PC-9 (cell line): ENCODE results near the gene ABCD3. TPM values are rescaled to one million over a fixed set of nuclear protein-coding genes. Genes with fewer than 3 reads are reported as not detected.
A peak's percentile ranks its signal among the peaks of the same experiment; 100 is the strongest.

ENCODE experiments used
- BruUV-seq: library from RNA; stranded (reverse); fragments of 400-500 nt; replicated peaks from 2 replicates; lab custom pipeline; 2021; lab: Mats Ljungman, UMichigan
- CTCF ChIA-PET: fragments of 300-600 bp; sonication (Branson Sonifier 250); formaldehyde crosslinking; loops from one replicate; lab custom pipeline; 2022; ENCODE audit warnings: antibody characterized with exemption; lab: Charles Lee
- POLR2A ChIA-PET: fragments of 300-600 bp; sonication (Branson Sonifier 250); formaldehyde crosslinking; loops from one replicate; lab custom pipeline; 2022; ENCODE audit warnings: antibody characterized with exemption; ENCODE audit not compliant: unreplicated experiment; lab: Charles Lee
- DNase-seq, 2 experiments: peaks; one replicate each; pipeline versions ENCODE4 v3.0.0 to v3.0.0-alpha.2; 2015 to 2022; ENCODE audit warnings: mixed read lengths in 1 of 2
- H2AFZ ChIP-seq: fragments of 200-600 bp; sonication (generic); 2 replicates; pipeline ENCODE4 v1.8.1; 2017; ENCODE audit warnings: antibody characterized with exemption
- H3F3A ChIP-seq: fragments of 200-600 bp; sonication (generic); 2 replicates; pipeline ENCODE4 v1.8.1; 2017; ENCODE audit warnings: antibody characterized with exemption, mild to moderate bottlenecking, low read depth; ENCODE audit not compliant: insufficient read depth
- H3K27ac ChIP-seq: fragments of 200-600 bp; sonication (generic); 2 replicates; pipeline ENCODE4 v1.6.1; 2016; ENCODE audit warnings: mixed run types
- H3K27me3 ChIP-seq: fragments of 200-600 bp; sonication (generic); 2 replicates; pipeline ENCODE4 v1.6.1; 2016; ENCODE audit warnings: low read depth, mixed run types; ENCODE audit not compliant: insufficient read depth
- H3K36me3 ChIP-seq: fragments of 200-600 bp; sonication (generic); 2 replicates; pipeline ENCODE4 v1.6.1; 2016; ENCODE audit warnings: low read depth, mixed run types
- H3K4me1 ChIP-seq: fragments of 200-600 bp; sonication (generic); replicated peaks from 2 replicates; pipeline ENCODE4 v1.6.1; 2016; ENCODE audit warnings: mixed run types; ENCODE audit not compliant: insufficient read depth
- H3K4me2 ChIP-seq: fragments of 200-600 bp; sonication (generic); 2 replicates; pipeline ENCODE4 v1.6.1; 2017; ENCODE audit warnings: mixed run types
- H3K4me3 ChIP-seq: fragments of 200-600 bp; sonication (generic); 2 replicates; pipeline ENCODE4 v1.6.1; 2016; ENCODE audit warnings: mixed run types
- H3K79me2 ChIP-seq: fragments of 200-600 bp; sonication (generic); 2 replicates; pipeline ENCODE4 v1.6.1; 2017; ENCODE audit warnings: low read depth, mixed run types
- H3K9me2 ChIP-seq: fragments of 200-600 bp; sonication (generic); 2 replicates; pipeline ENCODE4 v1.8.1; 2017; ENCODE audit warnings: mild to moderate bottlenecking; ENCODE audit not compliant: insufficient read depth
- H3K9me3 ChIP-seq: fragments of 200-600 bp; sonication (generic); 2 replicates; pipeline ENCODE4 v1.8.1; 2016; ENCODE audit warnings: low read depth; ENCODE audit not compliant: insufficient read depth
- H4K20me1 ChIP-seq: fragments of 200-600 bp; sonication (generic); 2 replicates; pipeline ENCODE4 v1.8.1; 2017; ENCODE audit not compliant: insufficient read depth
- EZH2 ChIP-seq: fragments of 200-600 bp; sonication (generic); IDR thresholded peaks from 2 replicates; pipeline ENCODE4 v1.8.0; 2017; ENCODE audit warnings: antibody characterized with exemption, low read depth
- intact Hi-C: fragments of 100-400 bp; cut with micrococcal nuclease; formaldehyde crosslinking; loops from one replicate; pipeline ENCODE4 v1.10.0; 2022; ENCODE audit not compliant: unreplicated experiment
- total RNA-seq: library from RNA; stranded (reverse); gene quantifications from 2 replicates; pipeline ENCODE4 v1.2.3, GENCODE V29; 2021
- TF ChIP-seq, protein P1 (sequence below): fragments of 200-600 bp; sonication (generic); conservative IDR thresholded peaks from 2 replicates; pipeline ENCODE4 v1.6.1; 2017; ENCODE audit warnings: mixed run types, antibody characterized with exemption, mild to moderate bottlenecking, moderate library complexity

ABCD3 gene
- total RNA-seq, 1 experiment from 2014 or later: 51.6 TPM

DNA sequence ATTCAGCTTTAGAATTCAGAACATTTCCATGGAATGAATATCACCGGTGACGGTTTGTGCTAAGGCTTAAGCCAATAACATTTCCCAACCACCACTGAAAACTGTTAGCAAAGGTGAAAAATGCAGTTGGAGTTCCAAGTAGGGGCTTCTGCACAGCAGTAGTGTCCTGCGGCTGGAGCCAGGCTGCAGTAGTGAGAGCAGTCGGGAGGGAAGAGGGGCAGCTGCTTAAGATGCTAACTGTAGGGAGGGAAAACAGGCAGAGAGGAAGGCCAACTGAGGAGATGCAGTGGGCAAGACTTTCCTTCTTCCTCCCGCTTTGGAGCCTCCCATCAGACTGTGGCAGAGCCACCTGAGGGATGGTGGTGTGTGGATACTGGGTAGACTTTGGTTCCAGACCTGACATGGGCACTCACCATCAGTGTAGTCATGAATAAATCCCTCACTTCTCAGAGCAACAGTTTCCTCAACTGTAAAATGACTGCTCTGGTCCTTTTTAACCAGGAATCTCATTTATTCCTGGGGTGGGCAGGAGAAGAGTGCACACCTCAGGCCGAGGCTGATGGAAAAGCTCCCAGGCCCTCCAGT, 120.1 kb downstream of the ABCD3 start:
- H2AFZ ChIP-seq: no peak overlapping the region
- TF ChIP-seq, protein P1, sequence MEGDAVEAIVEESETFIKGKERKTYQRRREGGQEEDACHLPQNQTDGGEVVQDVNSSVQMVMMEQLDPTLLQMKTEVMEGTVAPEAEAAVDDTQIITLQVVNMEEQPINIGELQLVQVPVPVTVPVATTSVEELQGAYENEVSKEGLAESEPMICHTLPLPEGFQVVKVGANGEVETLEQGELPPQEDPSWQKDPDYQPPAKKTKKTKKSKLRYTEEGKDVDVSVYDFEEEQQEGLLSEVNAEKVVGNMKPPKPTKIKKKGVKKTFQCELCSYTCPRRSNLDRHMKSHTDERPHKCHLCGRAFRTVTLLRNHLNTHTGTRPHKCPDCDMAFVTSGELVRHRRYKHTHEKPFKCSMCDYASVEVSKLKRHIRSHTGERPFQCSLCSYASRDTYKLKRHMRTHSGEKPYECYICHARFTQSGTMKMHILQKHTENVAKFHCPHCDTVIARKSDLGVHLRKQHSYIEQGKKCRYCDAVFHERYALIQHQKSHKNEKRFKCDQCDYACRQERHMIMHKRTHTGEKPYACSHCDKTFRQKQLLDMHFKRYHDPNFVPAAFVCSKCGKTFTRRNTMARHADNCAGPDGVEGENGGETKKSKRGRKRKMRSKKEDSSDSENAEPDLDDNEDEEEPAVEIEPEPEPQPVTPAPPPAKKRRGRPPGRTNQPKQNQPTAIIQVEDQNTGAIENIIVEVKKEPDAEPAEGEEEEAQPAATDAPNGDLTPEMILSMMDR: no peak
- no peak for TF ChIP-seq EZH2
- H3K27me3 ChIP-seq: no peaks in the 10 kb centered on the region
- peaks cover 90% of the 10 kb centered on the region for H3F3A ChIP-seq
- peaks cover 98% of the 10 kb centered on the region for H3K79me2 ChIP-seq
- no TSS peak for BruUV-seq
- H3K4me1 ChIP-seq: peaks cover 71% of the 10 kb centered on the region
- H3K9me2 ChIP-seq: no peaks in the 10 kb centered on the region
- H4K20me1 ChIP-seq: peaks cover 26% of the 10 kb centered on the region
- intact Hi-C loops: no loop called here
- peak overlapping the region; percentile 80 for H3K4me3 ChIP-seq
- peaks cover 70% of the 10 kb centered on the region for H3K36me3 ChIP-seq
- peak overlapping the region; percentile 87 for H3K27ac ChIP-seq
- H3K4me2 ChIP-seq: peak overlapping the region; percentile 94
- POLR2A ChIA-PET: interaction anchor here (0.7 kb wide), 1 partner anchor 9 kb away, joined by 3 read pairs; no protein-coding TSS in a partner anchor
- no peaks in the 10 kb centered on the region for H3K9me3 ChIP-seq
- CTCF ChIA-PET: no interaction called here
- DNase-seq: peak; percentile 30 to 43

DNA sequence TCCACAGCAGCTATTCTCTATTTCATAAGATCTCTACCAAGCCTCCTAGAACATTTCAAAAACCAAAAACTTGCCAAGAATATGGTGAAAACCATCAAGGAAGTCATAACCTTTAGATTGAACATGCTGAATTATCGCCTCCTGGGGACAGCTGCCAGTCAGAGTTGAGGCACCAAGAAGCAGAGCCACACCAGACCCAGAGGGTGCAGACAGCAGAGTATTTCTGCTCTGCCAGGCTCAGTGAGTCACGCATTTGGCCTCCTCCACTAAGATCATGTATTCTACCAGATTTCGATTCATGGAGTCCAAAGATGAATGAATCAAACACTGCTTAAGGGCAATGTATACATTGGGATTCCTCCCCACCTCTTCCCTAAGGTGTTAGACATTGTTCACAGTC, 121.3 kb downstream of the ABCD3 start:
- peak; percentile 41 to 94 for DNase-seq
- POLR2A ChIA-PET: interaction anchor here (0.5 to 1.4 kb wide), 3 partner anchors 9 to 108 kb away, joined by 3 to 6 read pairs (median 5); no protein-coding TSS in a partner anchor
- Histone ChIP-seq H3K27ac (peak overlapping the region; percentile 87), H3K79me2 (peaks cover 98% of the 10 kb centered on the region), H3K27me3 (no peaks in the 10 kb centered on the region), H2AFZ (no peak overlapping the region), H3K9me2 (no peaks in the 10 kb centered on the region), H4K20me1 (peaks cover 26% of the 10 kb centered on the region), H3K36me3 (peaks cover 60% of the 10 kb centered on the region), H3K4me1 (peaks cover 72% of the 10 kb centered on the region), H3F3A (peaks cover 90% of the 10 kb centered on the region), H3K9me3 (no peaks in the 10 kb centered on the region), H3K4me3 (peak overlapping the region; percentile 80), H3K4me2 (peak overlapping the region; percentile 94)
- intact Hi-C loops: loop anchor here (1.0 kb wide), 1 partner anchor 60 kb away; no protein-coding TSS in a partner anchor
- BruUV-seq: no TSS peak
- CTCF ChIA-PET: no interaction called here
- TF ChIP-seq, protein P1: no peak
- no peak for TF ChIP-seq EZH2

DNA sequence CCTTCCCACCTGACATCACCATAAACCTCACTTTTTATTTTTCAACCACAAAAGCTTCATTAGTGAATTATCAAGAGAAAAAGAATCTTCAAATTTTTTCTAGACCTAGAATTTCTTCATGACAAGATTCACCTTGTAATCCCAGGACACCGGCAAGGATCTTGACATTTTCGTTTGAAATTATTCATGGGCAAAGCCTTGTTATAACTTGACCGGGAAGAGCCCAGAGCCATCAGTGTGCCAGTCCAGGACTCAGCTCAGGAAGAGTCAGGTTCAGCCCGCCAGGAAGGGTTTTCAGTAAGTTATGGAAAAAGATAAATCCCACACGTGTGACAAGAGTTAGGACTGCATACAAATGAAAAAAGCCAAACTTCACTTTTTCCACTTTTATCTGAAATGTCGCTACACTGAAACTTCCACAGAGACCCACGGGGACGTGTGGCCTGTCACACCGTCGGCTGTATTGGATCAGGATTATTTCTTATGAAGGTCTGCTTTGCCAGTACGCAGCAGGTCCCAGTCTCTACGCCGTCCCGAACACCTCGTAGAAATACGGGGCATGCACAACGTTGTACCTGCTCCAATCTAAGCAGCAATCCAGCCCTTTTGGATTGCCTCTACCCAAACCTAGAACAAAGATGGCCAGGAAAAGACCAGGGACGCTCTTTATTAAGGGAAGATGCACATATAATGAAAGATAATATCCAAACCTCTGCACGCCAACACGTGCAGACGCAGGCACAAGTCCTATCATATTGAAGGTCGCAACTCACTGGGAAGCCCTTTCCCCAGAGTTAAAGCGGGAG, 122.5 kb downstream of the ABCD3 start:
- Histone ChIP-seq H4K20me1 (peaks cover 26% of the 10 kb centered on the region), H3K9me2 (no peaks in the 10 kb centered on the region), H3K4me1 (peaks cover 72% of the 10 kb centered on the region), H2AFZ (0 out of 2 replicates have a peak overlapping the region, but pooled peaks have one; percentile 2), H3F3A (peaks cover 86% of the 10 kb centered on the region), H3K79me2 (peaks cover 88% of the 10 kb centered on the region), H3K9me3 (no peaks in the 10 kb centered on the region), H3K4me3 (peak overlapping the region; percentile 80), H3K4me2 (peak overlapping the region; percentile 94), H3K27ac (peak overlapping the region; percentile 87), H3K36me3 (peaks cover 49% of the 10 kb centered on the region), H3K27me3 (no peaks in the 10 kb centered on the region)
- CTCF ChIA-PET: no interaction called here
- POLR2A ChIA-PET: interaction anchor here (0.6 to 0.9 kb wide), 4 partner anchors 12 to 39 kb away, joined by 3 to 4 read pairs (median 4); no protein-coding TSS in a partner anchor
- DNase-seq: no peak
- intact Hi-C loops: loop anchor here (1.0 to 5.0 kb wide), 6 partner anchors 13 to 262 kb away; no protein-coding TSS in a partner anchor
- TF ChIP-seq EZH2: no peak
- TF ChIP-seq, protein P1: no peak
- TSS peak; percentile 36 for BruUV-seq
